Epithelial cell of umbilical artery (primary cell): Measurements from ENCODE around the gene ZNF708. TPM values are rescaled to one million over a fixed set of nuclear protein-coding genes. Genes with fewer than 3 reads are reported as not detected.

Experiments
- total RNA-seq: library from RNA; depleted of rRNA; stranded (reverse); fragments of >200 nt; gene quantifications from 2 replicates; pipeline ENCODE4 v1.2.3, GENCODE V29; 2014

Gene ZNF708
- 5.9 and 8.4 TPM in 2 replicates for total RNA-seq

DNA sequence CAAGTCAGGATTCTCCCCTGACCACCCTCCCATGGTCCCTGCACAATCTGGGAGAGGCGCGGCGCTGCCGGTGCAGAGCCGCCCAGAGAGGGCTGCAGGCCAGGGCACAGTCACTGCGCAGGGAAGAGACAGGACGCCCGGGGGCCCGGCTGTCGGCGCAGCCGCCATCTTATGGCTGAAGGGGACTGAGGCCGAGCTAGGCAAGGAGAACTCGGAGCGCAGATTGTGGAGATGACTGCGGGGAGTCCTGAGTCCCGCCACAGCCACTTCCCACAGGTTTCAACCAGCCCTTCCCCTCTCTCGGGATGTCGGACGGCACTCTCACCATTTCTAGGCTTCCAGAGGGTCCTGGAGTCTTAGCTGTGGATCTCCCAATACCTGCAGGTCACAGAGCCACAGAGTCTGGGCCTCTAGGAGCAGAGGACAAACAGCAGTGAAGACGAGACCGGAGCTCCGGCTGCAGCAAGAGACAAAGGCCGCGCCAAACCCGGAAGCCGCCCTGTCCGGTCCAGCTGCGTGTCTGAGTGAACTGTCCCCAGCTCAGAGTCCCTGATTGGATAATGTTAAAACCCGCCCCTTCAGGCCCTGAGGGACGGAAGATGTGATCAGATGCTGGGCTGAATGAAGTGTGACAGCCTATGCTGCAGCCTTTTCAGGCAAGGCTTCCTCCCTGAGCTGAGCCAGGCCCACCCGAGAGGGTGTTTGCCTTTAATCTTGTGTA is at the start of gene ZNF708:
Gene ZNF708, minus strand, starts transcription at position 526 of the 721 bp plus-strand sequence. Its CDS starts 198 bp downstream, at position 328.

DNA sequence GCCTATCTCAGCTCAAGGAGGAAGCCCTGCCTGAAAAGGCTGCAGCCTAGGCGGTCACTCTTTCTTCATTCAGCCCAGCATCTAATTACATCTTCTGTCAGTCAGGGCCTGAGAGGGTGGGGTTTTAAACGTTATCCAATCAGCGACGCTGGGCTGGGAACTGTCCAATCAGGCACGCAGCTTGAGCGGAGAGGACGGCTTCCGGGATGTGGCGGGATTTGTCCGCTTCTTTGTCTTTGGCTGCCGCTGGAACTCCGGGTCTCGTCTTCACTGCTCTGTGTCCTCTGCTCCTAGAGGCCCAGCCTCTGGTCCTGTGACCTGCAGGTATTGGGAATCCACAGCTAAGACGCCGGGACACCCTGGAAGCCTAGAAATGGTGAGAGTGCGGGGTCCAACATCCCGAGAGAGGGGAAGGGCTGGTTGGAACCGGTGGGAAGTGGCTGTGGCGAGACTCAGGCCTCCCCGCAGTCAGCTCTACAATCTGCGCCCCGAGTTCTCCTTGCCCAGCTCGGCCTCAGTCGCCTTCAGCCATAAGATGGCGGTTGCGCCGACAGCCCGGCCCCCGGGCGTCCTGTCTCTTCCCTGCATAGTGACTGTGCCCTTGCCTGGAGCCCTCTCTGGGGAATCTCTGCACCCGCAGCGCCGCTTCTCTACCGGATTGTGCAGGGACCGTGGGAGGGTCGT is 29.7 kb upstream of the ZNF708 start, which contains the start of gene ZNF738:
Gene ZNF738, plus strand, starts transcription at position 233 of the 684 bp plus-strand sequence. Its CDS starts 141 bp downstream, at position 374.

Other genes starting within 250 kb of the ZNF708 start
- gene ZNF714, start 247.2 kb downstream of the ZNF708 start, total RNA-seq, result 8.4 and 10.5 TPM in 2 replicates
- gene ZNF431, start 187.4 kb downstream of the ZNF708 start, total RNA-seq, result 2.6 and 4.0 TPM in 2 replicates
- 6.8 and 7.1 TPM in 2 replicates for gene ZNF738, start 29.6 kb upstream of the ZNF708 start, total RNA-seq
- 6.5 and 7.0 TPM in 2 replicates for gene ZNF493, start 67.7 kb upstream of the ZNF708 start, total RNA-seq
- gene ZNF429, start 176.2 kb upstream of the ZNF708 start, total RNA-seq, result 1.6 and 2.4 TPM in 2 replicates